NK-92 treated with Interleukin-12 subunit alpha and Interleukin-12 subunit beta, amount 100 ng/mL, for 24 hours (cell line): ENCODE results near the gene INTS6.

ENCODE experiments used
- DNase-seq: peaks from one replicate; lab custom pipeline; 2025; lab: John Stamatoyannopoulos, UW

INTS6 gene

GRCh38 chr13:51346397-51346796 is 106.4 kb downstream of the INTS6 start:
- DNase-seq = no peak

DNA sequence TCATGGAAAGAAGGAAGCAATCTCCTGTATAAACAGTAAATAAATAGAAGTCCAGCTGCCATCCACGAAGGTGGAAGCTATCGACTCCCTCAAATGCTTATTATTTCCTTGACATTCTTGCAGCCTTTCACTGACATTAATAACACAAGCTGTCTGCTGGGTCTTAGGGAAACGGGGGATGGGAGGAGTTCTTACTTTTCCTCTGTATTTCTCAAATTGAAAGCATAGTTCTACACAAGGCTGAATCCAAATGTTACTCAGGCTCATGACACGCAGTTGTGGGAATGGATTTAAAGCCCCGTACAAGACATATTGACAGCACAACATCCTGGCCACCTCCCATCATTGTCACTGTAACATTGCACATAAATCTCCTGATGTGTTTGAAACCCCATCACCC is 109.4 kb downstream of the INTS6 start:
- no peak for DNase-seq

GRCh38 chr13:51342706-51343105 is 110.1 kb downstream of the INTS6 start:
- DNase-seq = no peak

GRCh38 chr13:51341791-51342190 is 111.0 kb downstream of the INTS6 start:
- DNase-seq = no peak

- no peak for DNase-seq
These were observed 111.6 kb downstream of the INTS6 start for GRCh38 chr13:51341232-51341631.

- no peak for DNase-seq
These were observed 112.7 kb downstream of the INTS6 start for GRCh38 chr13:51339952-51340732.

- DNase-seq = no peak
These were observed 113.5 kb downstream of the INTS6 start, which contains the start of gene SERPINE3 for GRCh38 chr13:51339354-51339753. SERPINE3 (plus strand) TSS chr13:51339691; CDS start chr13:51341092, 1,401 bp downstream.

- no peak for DNase-seq
These were observed 116.1 kb downstream of the INTS6 start for GRCh38 chr13:51336746-51337145.

GRCh38 chr13:51333826-51334225 is 119.0 kb downstream of the INTS6 start:
- no peak for DNase-seq

GRCh38 chr13:51333421-51333820 is 119.4 kb downstream of the INTS6 start:
- DNase-seq = no peak

GRCh38 chr13:51332566-51333361 is 120.1 kb downstream of the INTS6 start:
- no peak for DNase-seq

DNA sequence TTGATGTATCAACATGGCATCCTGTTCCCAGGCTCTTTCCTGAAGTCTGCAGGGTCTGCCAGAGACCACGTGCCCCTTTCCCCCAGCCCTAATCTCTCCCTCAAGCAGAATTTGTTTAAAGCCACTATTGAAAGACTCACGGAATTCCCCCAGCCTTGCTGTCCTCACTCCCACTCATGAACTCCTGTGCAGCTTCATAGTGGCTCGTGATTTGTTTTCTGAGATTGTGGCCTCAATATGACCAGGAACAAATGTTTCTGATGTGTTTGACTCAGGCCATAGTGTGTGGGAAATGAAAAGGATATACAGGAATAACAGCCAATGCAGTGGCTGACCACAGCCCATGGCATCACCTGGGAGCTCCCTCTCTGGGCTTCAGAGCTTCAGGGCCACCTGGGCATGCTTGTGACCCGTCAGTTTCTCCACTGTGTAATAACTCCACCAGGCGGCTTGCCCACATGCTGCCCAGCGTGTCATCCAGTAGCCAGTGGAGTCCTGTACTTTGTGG is 121.4 kb downstream of the INTS6 start:
- DNase-seq = no peak

DNA sequence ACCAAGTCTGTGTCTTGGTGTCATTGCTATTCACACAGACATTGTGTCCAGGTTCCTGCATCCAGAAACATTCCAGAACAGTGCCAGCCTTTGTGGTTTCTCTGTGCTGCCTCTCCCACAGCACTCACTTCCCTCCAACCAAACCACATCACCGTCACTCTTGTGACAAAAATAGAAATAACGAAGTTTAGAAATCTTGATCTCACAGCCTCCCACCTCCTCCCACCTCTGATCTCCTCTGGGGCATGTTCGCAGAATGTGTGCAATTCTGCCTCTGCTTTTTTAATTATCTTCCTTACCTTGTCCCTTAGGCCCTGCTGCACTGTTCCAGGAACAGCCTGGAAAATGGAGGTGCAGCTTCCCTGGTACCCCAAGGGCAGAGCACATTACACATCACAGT is 122.0 kb downstream of the INTS6 start:
- no peak for DNase-seq

DNA sequence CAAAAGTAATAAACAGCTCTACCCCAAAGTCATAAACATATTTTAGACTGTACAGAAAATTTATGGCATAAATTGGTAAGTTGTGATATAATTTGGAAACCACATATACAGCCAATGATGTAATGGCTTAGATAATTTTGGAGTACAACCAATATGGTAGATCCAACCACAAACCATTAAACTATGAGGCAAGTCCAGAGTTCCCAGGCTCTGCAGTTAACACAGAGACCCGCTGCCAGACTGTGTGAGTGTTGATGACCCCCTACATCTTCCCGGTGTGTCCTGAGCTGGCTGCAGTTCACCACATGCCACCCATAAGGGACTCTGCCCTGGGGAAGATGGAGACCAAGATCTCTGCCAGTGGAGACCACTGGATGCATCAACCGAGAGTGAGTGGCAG is 123.2 kb downstream of the INTS6 start:
- DNase-seq = no peak

GRCh38 chr13:51328488-51328887 is 124.3 kb downstream of the INTS6 start:
- no peak for DNase-seq

DNA sequence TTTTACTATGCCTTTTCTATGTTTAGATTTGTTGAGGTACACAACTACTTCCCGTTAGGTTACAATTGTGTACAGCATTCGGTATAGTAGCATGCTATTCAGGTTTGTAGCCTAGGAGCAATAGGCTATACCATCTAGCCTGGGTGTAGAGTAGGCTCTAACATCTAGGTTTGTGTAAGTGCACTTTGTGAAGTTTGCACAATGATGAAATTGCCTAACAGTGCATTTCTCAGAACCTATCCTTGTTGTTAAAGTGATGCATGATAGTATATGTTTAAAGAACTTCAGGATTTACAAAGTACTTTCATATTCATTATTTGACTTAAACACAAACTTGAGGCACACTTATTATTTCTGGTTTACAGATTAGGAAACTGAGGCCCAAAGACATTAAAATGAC is 124.9 kb downstream of the INTS6 start:
- DNase-seq = no peak

GRCh38 chr13:51326777-51327176 is 126.1 kb downstream of the INTS6 start:
- no peak for DNase-seq

- no peak for DNase-seq
These were observed 127.0 kb downstream of the INTS6 start for GRCh38 chr13:51325837-51326236.

DNA sequence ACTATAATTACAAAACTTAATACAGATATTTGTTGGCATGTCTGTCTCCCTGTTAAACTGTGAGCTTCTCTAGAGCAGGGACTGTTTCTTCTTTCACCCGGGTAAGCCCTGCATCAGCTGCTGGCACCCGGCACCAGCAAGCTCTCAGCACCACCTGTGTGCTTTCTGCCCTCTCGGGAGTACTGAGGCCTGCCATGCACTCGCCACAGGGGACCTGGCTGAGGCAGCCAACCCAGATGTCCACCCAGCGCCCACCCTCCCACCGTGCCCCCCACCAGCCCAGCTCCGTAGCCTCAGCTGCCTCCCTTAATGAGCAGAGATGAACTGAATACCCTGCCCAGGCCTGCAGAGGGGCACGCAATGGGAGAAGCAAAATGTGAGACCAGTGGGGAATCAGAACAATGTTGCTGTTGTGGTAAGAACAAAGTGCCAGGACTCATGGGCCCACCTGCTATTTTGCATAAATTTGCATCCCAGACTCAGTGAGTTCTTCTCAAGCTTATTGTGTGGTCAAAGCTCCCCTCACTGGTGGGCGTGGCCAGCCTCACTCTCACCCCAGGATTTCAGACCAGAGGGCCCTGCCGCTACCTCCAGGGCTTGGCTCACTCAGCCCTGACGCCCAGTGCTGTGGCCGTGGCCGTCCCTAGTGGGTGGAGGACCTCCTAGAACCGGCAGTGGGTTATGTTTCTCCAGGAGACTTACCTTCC is 128.0 kb downstream of the INTS6 start:
- no peak for DNase-seq

- DNase-seq = no peak
These were observed 128.9 kb downstream of the INTS6 start for GRCh38 chr13:51323824-51324511.

GRCh38 chr13:51322826-51323225 is 130.0 kb downstream of the INTS6 start:
- DNase-seq = no peak

DNA sequence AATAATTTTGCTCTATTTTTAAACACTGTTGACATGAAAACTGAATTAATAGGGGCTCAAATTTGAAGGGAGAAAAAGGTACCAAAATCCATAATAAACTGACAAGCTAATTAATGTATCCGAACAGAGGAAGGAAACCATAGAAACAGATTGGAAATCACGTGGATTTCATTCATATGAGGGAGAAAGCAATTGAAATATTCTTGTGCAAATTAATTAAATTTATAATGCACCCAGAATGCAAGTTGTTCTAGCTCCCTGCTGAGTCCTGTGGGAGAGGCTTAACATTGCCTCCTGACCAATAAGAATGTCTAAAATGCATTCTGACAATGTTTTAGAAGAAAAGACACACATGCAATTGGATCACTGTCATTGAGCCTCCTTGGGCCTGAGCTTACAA is 131.0 kb downstream of the INTS6 start:
- no peak for DNase-seq
